Measurements from ENCODE around the gene ZNF292.

GRCh38 chr6:87196275-87196842 is 41.0 kb downstream of the ZNF292 start:
- TF ChIP-seq POLR2AphosphoS5 (IDR thresholded peaks at IDR 0.05; ENCODE audit: low read depth, low read length) = no peak
- TF ChIP-seq REST (IDR thresholded peaks at IDR 0.05; ENCODE audit: insufficient read depth in 1 of 2, low read depth in 2 of 2, low read length in 2 of 2) = no peak
- TF ChIP-seq TAF1 (IDR thresholded peaks at IDR 0.05; ENCODE audit: borderline replicate concordance, insufficient read depth, low read length) = no peak
- TF ChIP-seq SIN3A (IDR thresholded peaks at IDR 0.05; ENCODE audit: borderline replicate concordance, insufficient read depth, low read length) = no peak
